ENCODE measurements around the gene ANKLE1. TPM values are rescaled to one million over a fixed set of nuclear protein-coding genes. Genes with fewer than 3 reads are reported as not detected.
A peak's percentile ranks its signal among the peaks of the same experiment; 100 is the strongest.
"Not testable (repeated sequence)": the region's sequence is repeated elsewhere in the genome, so short reads cannot be mapped to it uniquely, and the experiment has no call there.

The ANKLE1 gene
- total and polyA plus RNA-seq, 5 donors, result 0.11 to 0.53 (median 0.20) TPM

- peak overlapping the region; percentile 30 for H3K4me3 ChIP-seq (ENCODE audit: low read length)
- no peaks in the 10 kb centered on the region for H3K27me3 ChIP-seq (ENCODE audit: control insufficient read depth, insufficient read depth)
- H3K27ac ChIP-seq (ENCODE audit: low read length), result no peak overlapping the region
- no peaks in the 10 kb centered on the region for H3K9me3 ChIP-seq (ENCODE audit: control insufficient read depth, low read length)
- 11% methylated on average over 22 of the region's 22 CpGs for WGBS
- no peaks in the 10 kb centered on the region for H3K4me1 ChIP-seq (ENCODE audit: control insufficient read depth, insufficient read depth, low read length)
- peak; percentile 90 to 92 (median 91) for DNase-seq
- intact Hi-C loops (cut with DNase I), result loop anchor here in 1 of 4 donors (10.0 kb wide), 1 partner anchor 75 kb away; the partner anchor contains the start of gene USE1
- peak; percentile 30 to 63 for ATAC-seq
These were observed 7.8 kb downstream of the ANKLE1 start for GRCh38 chr19:17289489-17289888.

DNA sequence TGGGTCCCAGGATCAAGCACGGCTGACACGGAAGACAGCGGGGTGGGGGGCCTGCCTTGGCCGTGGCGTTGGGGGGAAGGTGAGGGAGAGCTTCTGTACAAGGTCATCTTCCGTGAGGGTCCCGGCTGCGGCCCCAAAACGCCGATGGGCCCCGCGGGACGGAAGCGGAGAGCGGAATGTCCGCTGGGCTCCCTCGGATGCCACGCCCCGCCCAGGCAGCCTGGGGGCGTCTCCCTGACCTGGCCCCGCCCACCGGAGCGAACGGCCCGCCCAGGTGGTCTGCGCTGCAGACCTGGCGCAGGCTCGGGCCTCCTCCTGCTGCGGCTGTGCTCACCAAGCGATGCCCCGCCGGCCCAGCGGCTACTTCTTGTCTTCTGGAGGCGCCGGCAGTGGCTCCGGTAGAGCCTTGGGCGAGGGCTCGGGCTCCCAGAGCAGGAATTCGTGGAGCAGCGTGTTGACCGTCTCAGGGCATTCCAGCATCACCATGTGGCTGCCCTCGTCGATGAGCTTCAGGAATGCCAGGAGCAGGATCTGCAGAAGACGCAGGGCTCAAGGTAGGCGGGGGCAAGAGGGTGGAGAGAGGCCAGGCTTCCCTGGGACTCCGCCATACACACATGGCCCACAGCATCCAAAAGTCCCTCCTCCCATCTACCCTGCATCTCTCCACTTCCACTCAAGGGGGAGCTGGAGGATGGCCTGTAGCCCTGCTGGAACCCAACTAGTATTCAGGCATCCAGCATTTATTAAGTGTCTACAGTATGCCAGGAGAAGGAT, 10.8 kb downstream of the ANKLE1 start:
- WGBS, result 2% methylated on average over 46 of the region's 46 CpGs
- Histone ChIP-seq H3K4me1 (ENCODE audit: control insufficient read depth, insufficient read depth, low read length) (no peaks in the 10 kb centered on the region), H3K4me3 (ENCODE audit: low read length) (peak overlapping the region; percentile 53), H3K27ac (ENCODE audit: low read length) (peak overlapping the region; percentile 11), H3K27me3 (ENCODE audit: control insufficient read depth, insufficient read depth) (no peaks in the 10 kb centered on the region), H3K9me3 (ENCODE audit: control insufficient read depth, low read length) (no peaks in the 10 kb centered on the region)
- intact Hi-C loops (cut with DNase I), result loop anchor here in 3 of 4 donors (10.0 kb wide), 2 partner anchors 92 to 102 kb away; partner anchors contain the start of gene CCDC194 (in 1 of the 3)
- peak; percentile 74 to 92 (median 91) for DNase-seq
- peak; percentile 91 to 93 for ATAC-seq

GRCh38 chr19:17293605-17294004, 11.9 kb downstream of the ANKLE1 start:
- 88% methylated on average over 14 of the region's 14 CpGs for WGBS
- no peaks in the 10 kb centered on the region for H3K9me3 ChIP-seq (ENCODE audit: control insufficient read depth, low read length)
- no peaks in the 10 kb centered on the region for H3K4me1 ChIP-seq (ENCODE audit: control insufficient read depth, insufficient read depth, low read length)
- no peaks in the 10 kb centered on the region for H3K27me3 ChIP-seq (ENCODE audit: control insufficient read depth, insufficient read depth)
- no peak for ATAC-seq
- DNase-seq, result no peak
- H3K27ac ChIP-seq (ENCODE audit: low read length), result no peak overlapping the region
- intact Hi-C loops (cut with DNase I), result loop anchor here in 3 of 4 donors (10.0 kb wide), 2 partner anchors 91 to 101 kb away; partner anchors contain the start of gene CCDC194 (in 1 of the 3)
- no peak overlapping the region for H3K4me3 ChIP-seq (ENCODE audit: low read length)

- intact Hi-C loops (cut with DNase I), result loop anchor here in 3 of 4 donors (10.0 kb wide), 2 partner anchors 91 to 101 kb away; partner anchors contain the start of gene CCDC194 (in 1 of the 3)
- Histone ChIP-seq H3K9me3 (ENCODE audit: control insufficient read depth, low read length) (no peaks in the 10 kb centered on the region), H3K27me3 (ENCODE audit: control insufficient read depth, insufficient read depth) (no peaks in the 10 kb centered on the region), H3K4me3 (ENCODE audit: low read length) (no peak overlapping the region), H3K4me1 (ENCODE audit: control insufficient read depth, insufficient read depth, low read length) (no peaks in the 10 kb centered on the region), H3K27ac (ENCODE audit: low read length) (no peak overlapping the region)
- DNase-seq (peak; percentile 54 to 77 (median 71)), ATAC-seq (peak; percentile 2 to 15)
- 82% methylated on average over 48 of the region's 48 CpGs for WGBS
These were observed 12.6 kb downstream of the ANKLE1 start for GRCh38 chr19:17294051-17294891.

DNA sequence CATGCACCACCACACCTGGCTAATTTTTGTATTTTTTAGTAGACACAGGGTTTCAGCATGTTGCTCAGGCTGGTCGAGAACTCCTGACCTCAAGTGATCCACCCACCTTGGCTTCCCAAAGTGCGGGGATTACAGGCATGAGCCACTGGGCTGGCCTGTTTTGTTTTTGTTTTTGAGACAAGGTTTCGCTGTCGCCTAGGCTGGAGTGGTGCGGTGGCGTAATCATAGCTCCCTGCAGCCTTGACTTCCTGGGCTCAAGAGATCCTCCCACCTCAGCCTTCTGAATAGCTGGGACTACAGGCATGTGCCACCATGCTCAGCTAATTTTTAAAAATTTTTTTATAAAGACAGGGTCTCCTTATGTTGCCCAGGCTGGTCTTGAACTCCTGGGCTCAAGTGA, 13.8 kb downstream of the ANKLE1 start:
- not testable (repeated sequence) for H3K4me3 ChIP-seq (ENCODE audit: low read length); ATAC-seq; H3K4me1 ChIP-seq (ENCODE audit: control insufficient read depth, insufficient read depth, low read length); DNase-seq; H3K9me3 ChIP-seq (ENCODE audit: control insufficient read depth, low read length); H3K27ac ChIP-seq (ENCODE audit: low read length); H3K27me3 ChIP-seq (ENCODE audit: control insufficient read depth, insufficient read depth)
- intact Hi-C loops (cut with DNase I), result loop anchor here in 3 of 4 donors (10.0 kb wide), 2 partner anchors 89 to 99 kb away; partner anchors contain the start of gene CCDC194 (in 1 of the 3)
- WGBS, result 96% methylated on average over 6 of the region's 6 CpGs

GRCh38 chr19:17296273-17296672, 14.6 kb downstream of the ANKLE1 start:
- no peak for ATAC-seq
- Histone ChIP-seq H3K27ac (ENCODE audit: low read length) (no peak overlapping the region), H3K4me3 (ENCODE audit: low read length) (no peak overlapping the region), H3K27me3 (ENCODE audit: control insufficient read depth, insufficient read depth) (no peaks in the 10 kb centered on the region), H3K4me1 (ENCODE audit: control insufficient read depth, insufficient read depth, low read length) (no peaks in the 10 kb centered on the region), H3K9me3 (ENCODE audit: control insufficient read depth, low read length) (no peaks in the 10 kb centered on the region)
- WGBS, result 66% methylated on average over 4 of the region's 4 CpGs
- intact Hi-C loops (cut with DNase I), result loop anchor here in 3 of 4 donors (10.0 kb wide), 2 partner anchors 89 to 99 kb away; partner anchors contain the start of gene CCDC194 (in 1 of the 3)
- no peak for DNase-seq

DNA sequence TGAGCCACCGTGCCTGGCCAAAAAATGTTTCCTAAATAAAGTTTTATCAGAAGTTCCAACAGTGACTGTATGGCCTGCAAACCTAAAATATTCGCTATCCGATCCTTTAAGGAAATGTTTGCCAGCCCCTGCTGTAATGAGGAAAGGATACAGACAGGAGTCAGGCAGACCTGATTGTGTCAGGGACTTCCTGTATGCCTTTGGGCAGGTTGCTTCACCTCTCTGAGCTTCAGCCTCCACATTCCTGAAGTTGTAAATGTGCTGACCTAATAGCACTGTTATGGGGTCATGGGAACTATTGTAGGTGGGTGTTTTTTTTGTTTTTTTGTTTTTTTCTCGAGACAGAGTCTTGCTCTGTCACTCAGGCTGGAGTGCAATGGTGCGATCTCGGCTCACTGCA, 15.3 kb downstream of the ANKLE1 start:
- whole genome bisulfite sequencing, result 88% methylated on average over 6 of the region's 6 CpGs
- intact Hi-C loops (cut with DNase I), result loop anchor here in 3 of 4 donors (10.0 kb wide), 2 partner anchors 88 to 98 kb away; partner anchors contain the start of gene CCDC194 (in 1 of the 3)
- ATAC-seq (no peak), DNase-seq (no peak)
- Histone ChIP-seq H3K27me3 (ENCODE audit: control insufficient read depth, insufficient read depth) (no peaks in the 10 kb centered on the region), H3K4me3 (ENCODE audit: low read length) (no peak overlapping the region), H3K9me3 (ENCODE audit: control insufficient read depth, low read length) (no peaks in the 10 kb centered on the region), H3K27ac (ENCODE audit: low read length) (no peak overlapping the region), H3K4me1 (ENCODE audit: control insufficient read depth, insufficient read depth, low read length) (no peaks in the 10 kb centered on the region)

GRCh38 chr19:17300992-17301619, 19.4 kb downstream of the ANKLE1 start:
- DNase-seq, result peak in 1 of 3 donors; percentile 57
- H3K27ac ChIP-seq (ENCODE audit: low read length), result no peak overlapping the region
- no peak for ATAC-seq
- no peaks in the 10 kb centered on the region for H3K9me3 ChIP-seq (ENCODE audit: control insufficient read depth, low read length)
- 93% methylated on average over 51 of the region's 51 CpGs for WGBS
- no peak overlapping the region for H3K4me3 ChIP-seq (ENCODE audit: low read length)
- H3K4me1 ChIP-seq (ENCODE audit: control insufficient read depth, insufficient read depth, low read length), result no peaks in the 10 kb centered on the region
- H3K27me3 ChIP-seq (ENCODE audit: control insufficient read depth, insufficient read depth), result no peaks in the 10 kb centered on the region
- intact Hi-C loops (cut with DNase I), result no loop called here

GRCh38 chr19:17302391-17303166, 20.9 kb downstream of the ANKLE1 start:
- H3K27me3 ChIP-seq (ENCODE audit: control insufficient read depth, insufficient read depth), result no peaks in the 10 kb centered on the region
- peak overlapping the region; percentile 87 for H3K4me3 ChIP-seq (ENCODE audit: low read length)
- H3K27ac ChIP-seq (ENCODE audit: low read length), result no peak overlapping the region
- intact Hi-C loops (cut with DNase I), result no loop called here
- no peaks in the 10 kb centered on the region for H3K4me1 ChIP-seq (ENCODE audit: control insufficient read depth, insufficient read depth, low read length)
- H3K9me3 ChIP-seq (ENCODE audit: control insufficient read depth, low read length), result no peaks in the 10 kb centered on the region
- ATAC-seq (peak in 1 of 2 donors; percentile 1), DNase-seq (peak in 2 of 3 donors; percentile 73 to 80)
- 12% methylated on average over 29 of the region's 29 CpGs for WGBS
